Fibroblast of lung (primary cell): ENCODE results near the gene COLEC12. TPM values are rescaled to one million over a fixed set of nuclear protein-coding genes. Genes with fewer than 3 reads are reported as not detected.

Experiments used
- DNase-seq, 2 donors: peaks; one replicate each; pipeline versions ENCODE4 v3.0.0 to v3.0.0-alpha.2; 2010; ENCODE audit warnings: low read depth in 2 of 2
- H2AFZ ChIP-seq: 2 replicates; pipeline ENCODE4 v1.5.1; 2012; ENCODE audit warnings: low read length, control low read depth, inconsistent platforms
- H3K27ac ChIP-seq: 2 replicates; pipeline ENCODE4 v1.5.1; 2011; ENCODE audit warnings: low read length, control low read depth; ENCODE audit not compliant: insufficient read depth
- H3K27me3 ChIP-seq: 2 replicates; pipeline ENCODE4 v1.5.1; 2011; ENCODE audit warnings: mild to moderate bottlenecking, low read length; ENCODE audit not compliant: control insufficient read depth, insufficient read depth
- H3K36me3 ChIP-seq: 2 replicates; pipeline ENCODE4 v1.5.1; 2011; ENCODE audit warnings: low read length; ENCODE audit not compliant: control insufficient read depth, insufficient read depth
- H3K4me1 ChIP-seq: 2 replicates; pipeline ENCODE4 v1.5.1; 2011; ENCODE audit warnings: low read length; ENCODE audit not compliant: control insufficient read depth, insufficient read depth; ENCODE audit errors: extremely low read depth
- H3K4me2 ChIP-seq: 2 replicates; pipeline ENCODE4 v1.5.1; 2011; ENCODE audit warnings: low read length, control low read depth; ENCODE audit not compliant: insufficient read depth; ENCODE audit errors: extremely low read depth
- H3K4me3 ChIP-seq, 4 experiments: fragments of 200-600 bp in 1 of 4; sonication (generic) in 1 of 4; replicated peaks in 1 of 4; 2 replicates each; pipeline ENCODE4 v1.5.1; 2011 to 2016; ENCODE audit warnings: low read length in 4 of 4, low read depth in 3 of 4, mild to moderate bottlenecking in 3 of 4, control low read depth in 2 of 4, inconsistent platforms in 1 of 4, mixed read lengths in 1 of 4; ENCODE audit not compliant: insufficient read depth in 1 of 4; ENCODE audit errors: control extremely low read depth in 1 of 4
- H3K79me2 ChIP-seq: 2 replicates; pipeline ENCODE4 v1.5.1; 2012; ENCODE audit warnings: mild to moderate bottlenecking, low read length, inconsistent platforms; ENCODE audit not compliant: control insufficient read depth, insufficient read depth
- H3K9ac ChIP-seq: 2 replicates; pipeline ENCODE4 v1.5.1; 2011; ENCODE audit warnings: mild to moderate bottlenecking, low read length, control low read depth; ENCODE audit not compliant: insufficient read depth
- H3K9me3 ChIP-seq: 2 replicates; pipeline ENCODE4 v1.5.1; 2012; ENCODE audit warnings: low read depth, low read length; ENCODE audit not compliant: control insufficient read depth, insufficient read depth
- H4K20me1 ChIP-seq: 2 replicates; pipeline ENCODE4 v1.5.1; 2011; ENCODE audit warnings: low read length; ENCODE audit not compliant: control insufficient read depth, insufficient read depth; ENCODE audit errors: extremely low read depth
- CTCF ChIP-seq, 2 donors: IDR thresholded peaks in 1 of 2; conservative IDR thresholded peaks in 1 of 2; 1 replicate in 1 of 2; 2 replicates in 1 of 2; pipeline ENCODE4 v1.5.1; 2011 to 2012; ENCODE audit warnings: low read length in 2 of 2, control low read depth in 1 of 2, inconsistent platforms in 1 of 2, low read depth in 1 of 2, mild to moderate bottlenecking in 1 of 2
- EZH2 ChIP-seq: IDR thresholded peaks from 2 replicates; pipeline ENCODE4 v1.5.1; 2012; ENCODE audit warnings: low read length, control low read depth, mild to moderate bottlenecking; ENCODE audit errors: missing control alignments
- polyA plus RNA-seq, 2 donors: library from polyadenylated mRNA; depleted of rRNA in 1 of 2; stranded (reverse) in 1 of 2; unstranded in 1 of 2; fragments of >200 nt; gene quantifications; 2 replicates each; pipeline ENCODE4 v1.2.1, GENCODE V29; 2011 to 2012; ENCODE audit warnings: missing spikeins in 1 of 2
- total RNA-seq: library from RNA; depleted of rRNA; stranded (reverse); fragments of >200 nt; gene quantifications from 2 replicates; pipeline ENCODE4 v1.2.1, GENCODE V29; 2014

The COLEC12 gene
- total and polyA plus RNA-seq, 2 donors (not counting 1 experiment from before 2014, with no cell fraction given) = 20.0 to 24.8 TPM

- DNase-seq = peak in 1 of 2 donors; percentile 17
- H3K36me3 ChIP-seq = no peaks in the 10 kb centered on the region
These were observed 204.6 kb downstream of the COLEC12 start for GRCh38 chr18:295756-296490.

GRCh38 chr18:294566-294965 is 205.9 kb downstream of the COLEC12 start:
- Histone ChIP-seq H3K4me1 (no peaks in the 10 kb centered on the region), H3K9ac (no peak overlapping the region), H2AFZ (no peak overlapping the region), H4K20me1 (no peaks in the 10 kb centered on the region), H3K27ac (no peak overlapping the region), H3K27me3 (peaks cover 8% of the 10 kb centered on the region), H3K4me2 (no peak overlapping the region), H3K9me3 (no peaks in the 10 kb centered on the region), H3K4me3 (no peak overlapping the region), H3K36me3 (no peaks in the 10 kb centered on the region), H3K79me2 (no peaks in the 10 kb centered on the region)
- DNase-seq = no peak
- no peak for TF ChIP-seq CTCF (conservative IDR thresholded peaks at IDR 0.05 in 1 of 2, IDR thresholded peaks at IDR 0.05 in 1 of 2; ENCODE audit: low read depth in 1 of 2, low read length in 2 of 2)
- no peak for TF ChIP-seq EZH2

More at GRCh38 chr18:295756-296490, 204.6 kb downstream of the COLEC12 start:
- H3K27ac ChIP-seq = no peak overlapping the region
- H2AFZ ChIP-seq = no peak overlapping the region
- no peaks in the 10 kb centered on the region for H3K79me2 ChIP-seq
- H3K4me2 ChIP-seq = no peak overlapping the region
- no peak overlapping the region for H3K4me3 ChIP-seq
- TF ChIP-seq EZH2 (no peak), CTCF (conservative IDR thresholded peaks at IDR 0.05 in 1 of 2, IDR thresholded peaks at IDR 0.05 in 1 of 2; ENCODE audit: low read depth in 1 of 2, low read length in 2 of 2) (no peak)
- no peaks in the 10 kb centered on the region for H3K4me1 ChIP-seq
- H3K9me3 ChIP-seq = no peaks in the 10 kb centered on the region
- H3K9ac ChIP-seq = no peak overlapping the region
- peaks cover 8% of the 10 kb centered on the region for H3K27me3 ChIP-seq
- H4K20me1 ChIP-seq = no peaks in the 10 kb centered on the region

- TF ChIP-seq CTCF (conservative IDR thresholded peaks at IDR 0.05 in 1 of 2, IDR thresholded peaks at IDR 0.05 in 1 of 2; ENCODE audit: low read depth in 1 of 2, low read length in 2 of 2) (peak; percentile 16 to 20), EZH2 (no peak)
- Histone ChIP-seq H3K36me3 (no peaks in the 10 kb centered on the region), H3K4me3 (no peak overlapping the region), H2AFZ (no peak overlapping the region), H3K9me3 (no peaks in the 10 kb centered on the region), H4K20me1 (no peaks in the 10 kb centered on the region), H3K4me1 (no peaks in the 10 kb centered on the region), H3K27me3 (peaks cover 8% of the 10 kb centered on the region), H3K4me2 (no peak overlapping the region), H3K9ac (no peak overlapping the region), H3K27ac (no peak overlapping the region), H3K79me2 (no peaks in the 10 kb centered on the region)
- peak; percentile 17 to 58 for DNase-seq
These were observed 207.0 kb downstream of the COLEC12 start for GRCh38 chr18:293536-293935.
